NOMO-1 treated with DMSO at 0.1 percent for 48 hours (cell line): ENCODE measurements around the gene ERC2.

Experiments
- DNase-seq: peaks from one replicate; lab custom pipeline; 2025; ENCODE audit not compliant: unreplicated experiment; lab: John Stamatoyannopoulos, UW

Gene ERC2

DNA sequence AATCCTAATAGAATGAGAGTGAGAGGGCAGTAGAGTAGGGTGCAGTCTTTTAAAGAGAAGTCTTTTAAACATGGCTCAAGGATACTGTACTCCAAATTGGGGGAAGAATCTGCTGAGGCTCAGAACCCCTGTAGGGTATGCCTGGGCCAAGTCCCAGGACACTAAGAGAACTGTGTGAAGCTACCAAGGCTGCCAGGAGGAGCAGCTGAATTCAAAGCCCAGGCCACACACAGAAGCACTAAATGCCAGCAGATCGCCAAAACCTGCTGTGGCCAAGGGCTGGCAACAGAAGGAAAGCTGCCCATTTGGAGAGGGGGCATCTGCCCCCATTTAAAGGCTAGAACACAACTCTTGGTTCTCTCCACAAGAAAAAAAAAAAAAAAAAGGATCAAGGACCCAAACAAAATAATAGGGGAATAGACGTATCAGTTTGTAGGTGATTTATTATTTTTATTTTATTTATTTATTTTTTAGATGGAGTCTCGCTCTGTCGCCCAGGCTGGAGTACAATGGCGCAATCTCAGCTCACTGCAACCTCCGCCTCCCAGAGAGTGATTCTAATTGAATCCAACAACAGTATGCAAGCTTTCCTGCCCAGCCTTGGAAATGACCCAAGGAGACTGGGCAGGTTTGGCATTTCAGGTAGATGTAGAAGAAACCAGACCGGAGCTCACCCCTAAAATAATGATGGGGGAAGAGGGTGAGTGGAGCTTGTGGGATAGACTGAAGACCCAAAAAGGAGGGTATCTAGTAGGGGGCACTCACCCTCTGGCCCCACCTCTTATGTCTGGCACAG, 702.2 kb downstream of the ERC2 start:
- no peak for DNase-seq

DNA sequence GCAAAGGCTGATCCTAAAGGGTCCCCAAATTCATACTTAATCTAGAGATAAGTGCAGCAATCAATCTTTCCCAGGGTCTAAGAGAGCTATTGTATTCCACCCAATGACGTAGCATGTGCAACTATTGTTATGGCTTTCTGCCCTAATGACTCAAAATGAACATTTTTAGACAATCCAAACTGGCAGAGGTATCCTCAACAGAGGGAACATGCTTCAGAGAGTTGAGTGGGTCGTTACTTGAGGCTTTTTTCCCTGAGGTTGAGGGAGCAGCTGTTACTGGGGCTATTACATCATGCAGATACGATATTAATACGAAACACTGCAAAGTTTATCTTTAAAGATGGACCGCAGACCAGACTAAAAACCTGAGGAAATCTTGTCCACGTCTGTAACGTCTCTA, 702.9 kb downstream of the ERC2 start:
- DNase-seq: no peak

DNA sequence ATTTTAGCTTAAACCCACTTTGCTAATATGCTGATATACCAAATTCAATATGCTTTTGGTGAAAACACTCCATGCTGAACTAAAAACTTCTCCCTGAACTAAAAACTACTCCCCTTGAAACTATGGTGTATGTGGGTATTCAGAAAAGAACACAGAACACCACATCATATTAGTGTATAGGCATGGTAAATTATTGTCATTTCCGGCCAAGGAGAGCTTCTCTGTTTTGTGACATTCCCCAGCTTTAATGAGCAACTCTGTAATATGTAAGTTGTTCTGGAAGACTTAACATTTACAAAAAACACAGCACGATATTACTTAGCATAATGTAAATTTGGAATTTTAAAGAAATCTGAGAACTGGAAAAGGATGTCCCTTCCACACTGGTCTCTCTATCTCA, 711.3 kb downstream of the ERC2 start:
- DNase-seq: no peak

DNA sequence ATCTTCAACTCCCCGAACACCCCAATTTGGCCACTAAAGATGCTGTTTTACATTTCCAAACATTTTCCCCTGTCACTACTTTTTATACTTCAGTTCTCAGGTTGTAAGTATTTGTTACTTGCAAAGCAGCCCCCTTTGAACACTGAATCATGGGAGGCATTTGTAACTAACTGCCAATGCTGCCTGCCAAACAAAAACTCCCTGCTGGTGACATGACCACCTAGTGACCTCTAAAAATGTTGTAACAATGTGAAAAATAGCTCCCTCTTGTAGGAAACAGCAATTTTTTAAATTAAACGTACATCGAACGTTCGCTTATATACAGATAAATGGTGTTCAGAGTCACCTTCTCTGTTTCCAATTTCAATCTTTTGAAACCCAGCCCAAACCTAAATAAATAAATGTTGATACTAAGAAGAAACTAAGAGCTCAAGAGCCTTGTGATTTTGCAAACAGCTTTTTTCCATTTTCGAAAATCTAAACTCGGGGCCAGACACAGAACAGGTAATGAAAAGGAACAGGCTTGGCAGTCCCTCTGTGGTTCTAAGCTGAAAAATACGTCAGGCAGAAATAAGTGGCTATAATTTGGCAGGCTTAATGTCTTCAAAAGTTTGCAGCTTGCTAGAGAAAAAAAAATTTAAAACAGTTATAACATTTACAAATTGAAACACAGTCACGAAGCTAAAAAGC, 712.6 kb downstream of the ERC2 start:
- no peak for DNase-seq

DNA sequence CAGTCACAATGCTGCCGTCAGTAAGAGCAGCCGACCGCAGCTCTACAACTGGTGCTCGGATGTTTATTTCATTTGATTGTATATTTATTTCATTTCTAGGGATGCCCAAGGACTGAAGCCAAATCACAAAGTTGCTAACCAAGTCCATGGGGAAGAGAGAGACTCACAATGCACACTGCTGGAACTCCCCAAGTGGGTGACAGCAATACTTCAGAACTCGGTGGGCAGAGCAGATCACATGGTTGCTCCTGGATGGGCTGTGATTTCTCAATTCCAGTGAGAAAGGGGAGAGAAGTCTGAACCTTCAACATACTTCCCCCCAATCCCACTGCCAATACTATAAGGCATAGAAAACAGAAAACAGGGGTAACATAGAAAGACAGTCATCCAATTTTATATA, 715.4 kb downstream of the ERC2 start:
- no peak for DNase-seq

DNA sequence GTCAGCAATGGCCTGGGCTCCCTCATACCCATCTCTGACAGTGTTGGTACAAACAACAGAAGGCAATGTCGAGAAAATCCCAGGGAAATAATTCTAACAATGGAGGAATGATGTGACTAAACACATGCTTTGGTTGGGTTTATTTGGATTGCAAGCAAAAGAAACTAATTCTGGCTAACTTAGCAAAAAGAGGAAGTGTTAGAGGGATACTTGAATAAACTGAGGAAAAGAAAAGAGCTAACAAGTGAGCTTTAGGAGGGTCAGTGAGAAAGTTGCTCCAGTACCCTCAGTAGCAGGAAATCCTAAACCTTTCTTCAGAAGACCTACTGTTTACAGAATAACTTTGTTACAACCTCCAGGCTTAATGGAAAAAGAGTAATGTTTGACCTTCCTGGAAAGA, 716.5 kb downstream of the ERC2 start:
- DNase-seq: no peak

DNA sequence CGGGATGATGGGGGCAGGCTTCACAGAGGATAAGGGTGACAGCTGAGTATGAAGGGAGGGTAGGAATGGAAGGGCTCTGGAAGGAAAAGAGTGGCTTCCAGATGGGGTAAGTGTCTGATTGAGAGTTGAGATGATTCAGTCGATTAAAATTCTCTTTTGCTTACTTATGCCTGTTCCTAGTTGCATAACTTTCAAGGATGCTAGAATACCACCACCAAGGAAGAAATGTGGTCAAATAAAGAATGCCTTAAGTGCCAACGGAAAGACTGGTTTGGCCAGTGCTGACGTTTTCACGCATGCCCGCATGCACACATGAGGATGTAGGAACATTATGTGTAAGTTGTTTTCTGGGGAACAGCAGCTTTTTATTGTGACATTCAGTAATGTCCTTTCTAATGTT, 717.7 kb downstream of the ERC2 start:
- no peak for DNase-seq

DNA sequence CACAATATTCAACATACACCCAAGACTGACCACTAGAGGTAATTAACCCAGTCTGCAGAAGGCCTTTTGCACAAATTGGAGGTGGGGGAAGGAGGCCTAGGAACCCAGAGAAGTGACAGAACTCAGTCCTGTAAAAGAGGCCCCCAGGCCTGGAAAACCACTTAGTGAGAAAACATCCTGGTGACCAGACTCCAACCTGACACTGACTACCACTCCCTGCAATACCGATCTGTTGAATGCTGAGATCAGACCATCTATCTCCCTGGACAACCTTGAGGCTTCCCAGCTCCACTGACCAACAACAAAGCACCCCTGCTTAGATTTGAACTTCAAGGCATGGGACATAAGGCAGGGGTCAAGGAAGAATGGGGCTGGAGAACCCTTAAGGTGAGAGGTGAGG, 719.2 kb downstream of the ERC2 start:
- DNase-seq: no peak

DNA sequence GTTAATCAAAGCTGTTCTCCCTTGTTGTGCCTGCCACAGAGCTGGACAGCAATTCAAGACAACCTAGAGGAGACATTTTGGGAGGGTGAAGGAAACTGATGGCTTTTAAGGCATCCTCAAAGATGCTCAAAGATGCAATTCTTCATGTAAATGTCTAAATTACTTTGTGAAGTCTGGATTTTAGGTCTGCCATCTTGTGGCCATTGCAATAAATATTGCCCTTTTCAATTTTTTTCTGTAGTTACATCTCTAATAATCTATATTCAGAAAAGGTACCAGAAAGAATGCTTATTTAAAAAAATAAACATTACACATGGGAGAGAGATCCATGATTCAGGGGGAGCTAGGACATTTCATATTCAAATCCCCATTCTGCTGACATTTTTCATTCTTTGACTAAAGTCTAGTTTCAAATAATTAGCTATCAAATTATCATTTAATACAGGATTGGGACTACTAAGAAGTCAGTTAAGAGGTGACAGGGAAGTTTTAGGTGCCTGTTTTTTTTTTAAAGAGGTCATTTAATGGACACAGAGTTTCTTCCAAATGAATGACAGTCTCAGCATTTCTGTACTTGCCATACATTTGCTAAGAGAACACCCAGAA, 721.4 kb downstream of the ERC2 start:
- no peak for DNase-seq

DNA sequence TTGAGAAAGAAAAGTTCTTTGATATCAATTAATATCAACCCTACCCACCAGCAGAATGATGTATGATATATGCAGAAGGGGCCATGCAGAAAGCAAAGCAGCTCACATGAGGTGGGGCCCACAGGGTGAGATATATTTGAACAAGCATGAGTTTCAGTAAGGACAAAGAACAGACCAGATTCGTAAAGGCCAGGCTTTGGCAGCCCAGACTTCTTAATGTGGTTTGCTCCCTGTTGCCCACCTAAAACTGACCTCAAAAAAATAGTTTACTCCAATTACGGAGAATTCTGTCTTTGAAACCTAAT, 725.5 kb downstream of the ERC2 start:
- DNase-seq: no peak

DNA sequence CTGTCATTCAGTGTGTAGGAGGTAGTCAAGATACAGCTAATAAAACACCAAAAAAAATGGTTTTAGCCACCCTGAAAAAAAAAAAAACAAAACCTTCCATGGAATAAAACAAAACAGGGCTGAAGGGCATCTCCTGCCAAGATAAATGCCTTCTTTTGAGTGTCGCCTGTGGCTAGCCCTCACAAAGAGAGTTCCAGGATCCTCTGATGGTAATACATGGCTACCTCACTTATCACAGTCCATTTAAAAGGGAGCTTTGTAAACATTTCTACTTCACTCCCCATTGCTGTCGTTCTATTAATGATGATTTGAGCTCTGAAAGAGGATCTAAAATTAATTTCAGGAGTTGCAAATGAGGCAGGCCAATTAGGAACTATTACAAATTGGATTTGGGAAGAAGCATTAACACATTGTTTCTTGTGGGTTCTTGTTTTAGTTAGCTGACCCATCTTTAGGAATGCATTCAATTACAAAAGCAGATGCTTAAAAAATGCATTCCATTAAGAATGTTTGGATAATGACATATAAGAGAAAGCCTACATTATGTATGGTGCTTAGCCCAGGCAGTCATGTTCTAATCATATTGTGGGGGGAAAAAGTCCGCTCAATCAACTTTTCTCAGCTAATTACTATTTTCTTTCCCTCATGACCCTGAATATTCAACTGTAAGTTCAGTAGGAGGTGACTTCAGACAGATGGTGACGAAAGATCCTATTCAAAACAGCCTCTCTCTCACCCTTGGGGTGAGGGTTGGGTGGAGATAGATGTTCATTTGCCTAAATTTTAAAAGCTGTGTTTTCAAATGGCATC, 726.0 kb downstream of the ERC2 start:
- no peak for DNase-seq

DNA sequence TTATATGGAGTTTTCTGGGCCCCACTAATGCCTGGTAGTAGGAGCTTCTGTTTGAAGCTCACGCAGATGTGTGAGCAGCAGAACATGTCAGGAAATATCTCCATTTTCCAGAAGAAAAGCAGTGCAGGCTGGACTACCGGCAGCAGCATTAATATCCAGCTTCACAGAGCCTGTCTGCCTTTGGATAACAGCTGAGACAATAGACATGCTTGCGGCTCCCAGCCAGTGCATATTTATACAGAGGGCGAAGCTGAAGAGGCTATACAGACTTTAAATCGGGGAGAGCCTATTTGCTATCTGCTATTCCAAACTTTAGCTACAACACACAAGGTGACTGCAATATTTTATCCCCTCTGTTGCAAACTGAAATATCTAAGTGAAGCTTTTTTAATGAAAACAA, 731.1 kb downstream of the ERC2 start:
- no peak for DNase-seq

DNA sequence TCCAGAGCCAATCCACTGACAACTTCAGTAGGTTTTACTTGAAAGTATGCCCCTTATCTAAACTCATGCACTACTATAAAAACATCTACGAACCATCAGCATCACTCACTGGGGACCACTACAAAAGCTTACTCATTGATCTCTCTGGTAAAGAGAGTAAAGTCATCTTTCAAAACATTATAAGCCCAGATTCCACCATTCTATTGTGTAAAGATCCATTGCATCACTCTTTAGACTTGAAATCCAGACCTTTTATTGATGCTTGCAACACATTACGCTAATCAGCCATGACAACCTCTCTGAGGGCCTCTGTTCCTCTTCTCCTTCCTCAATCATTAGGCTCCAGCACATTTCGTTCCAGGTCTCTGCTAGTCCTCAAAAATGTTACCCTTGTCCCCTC, 732.3 kb downstream of the ERC2 start:
- peak; percentile 86 for DNase-seq

DNA sequence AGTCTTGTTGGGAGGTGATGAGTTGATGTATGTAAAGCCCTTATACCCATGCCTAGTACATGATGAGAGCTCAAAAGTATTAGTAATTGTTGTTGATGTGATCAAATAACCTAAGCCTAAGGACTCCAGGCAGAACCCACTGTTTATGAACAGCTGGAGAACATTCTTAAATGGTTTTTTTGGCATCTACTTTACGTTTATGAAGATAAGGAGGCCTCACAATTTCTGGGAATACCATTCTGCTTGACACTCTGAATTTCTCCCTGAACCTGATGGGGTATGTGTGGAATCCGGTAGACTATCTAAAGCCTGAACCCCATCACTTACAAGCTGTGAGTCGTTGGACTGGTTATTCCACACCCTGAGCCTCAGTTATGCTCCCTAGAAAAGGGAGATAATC, 736.5 kb downstream of the ERC2 start:
- DNase-seq: no peak

DNA sequence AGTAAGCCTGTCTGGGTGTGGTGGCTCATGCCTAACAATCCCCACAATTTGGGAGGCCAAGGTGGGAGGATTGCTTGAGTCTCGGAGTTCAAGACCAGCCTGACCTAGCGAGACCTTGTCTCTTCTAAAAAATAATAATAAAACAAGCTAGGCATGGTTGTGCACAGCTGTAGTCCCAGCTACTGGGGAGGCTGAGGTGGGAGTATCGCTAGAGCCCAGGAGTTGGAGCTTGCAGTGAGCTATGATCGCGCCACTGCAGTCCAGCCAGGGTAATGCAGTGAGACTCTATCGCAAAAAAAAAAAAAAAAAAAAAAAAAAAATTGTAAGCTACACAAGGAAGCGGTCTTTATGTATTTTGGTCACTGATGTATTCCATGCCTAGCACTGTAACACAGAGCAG, 738.7 kb downstream of the ERC2 start:
- DNase-seq: no peak

DNA sequence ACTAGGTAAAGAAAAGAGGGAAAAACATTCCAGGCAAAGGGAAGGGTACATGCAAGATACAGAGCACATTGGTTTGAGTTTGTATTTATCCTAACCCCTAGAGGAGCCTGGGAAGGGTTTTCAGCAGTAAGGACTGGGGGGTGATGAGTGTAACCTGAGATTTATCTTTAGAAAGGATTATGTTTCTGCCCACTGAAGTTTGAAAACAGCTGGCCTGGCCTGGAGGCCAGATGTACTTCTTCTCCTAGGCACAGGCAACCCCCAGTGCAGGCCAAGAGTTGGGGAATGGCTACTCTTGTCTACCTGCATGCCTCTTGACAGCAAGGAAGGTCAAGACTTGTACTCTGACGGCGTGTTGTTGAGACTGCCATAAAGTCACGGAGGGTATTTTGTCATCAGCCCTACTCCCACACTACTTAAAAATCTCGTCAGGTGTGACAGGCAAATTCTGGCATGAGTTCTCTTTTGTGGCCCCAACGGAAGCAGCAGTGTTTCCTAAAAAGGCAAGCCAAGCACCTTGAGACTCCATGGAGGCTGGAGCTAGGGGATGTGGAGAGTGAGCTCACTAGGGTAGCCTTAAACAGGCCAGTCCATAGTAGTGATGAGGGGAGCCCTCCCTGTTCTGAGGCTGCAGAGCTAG, 739.7 kb downstream of the ERC2 start:
- DNase-seq: no peak

DNA sequence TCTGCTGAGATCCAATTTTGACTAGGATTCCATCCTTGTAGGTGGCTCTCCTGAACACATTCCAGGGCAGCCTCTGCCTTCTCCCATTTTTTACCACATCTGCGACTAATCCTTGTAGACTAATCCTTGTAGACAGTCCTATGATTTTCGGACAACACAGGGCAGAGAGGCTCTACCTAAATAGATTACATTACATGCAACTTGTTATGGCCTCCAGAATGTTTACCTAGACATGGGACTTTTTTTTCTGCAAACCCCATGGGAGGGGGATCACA, 741.8 kb downstream of the ERC2 start:
- DNase-seq: no peak

DNA sequence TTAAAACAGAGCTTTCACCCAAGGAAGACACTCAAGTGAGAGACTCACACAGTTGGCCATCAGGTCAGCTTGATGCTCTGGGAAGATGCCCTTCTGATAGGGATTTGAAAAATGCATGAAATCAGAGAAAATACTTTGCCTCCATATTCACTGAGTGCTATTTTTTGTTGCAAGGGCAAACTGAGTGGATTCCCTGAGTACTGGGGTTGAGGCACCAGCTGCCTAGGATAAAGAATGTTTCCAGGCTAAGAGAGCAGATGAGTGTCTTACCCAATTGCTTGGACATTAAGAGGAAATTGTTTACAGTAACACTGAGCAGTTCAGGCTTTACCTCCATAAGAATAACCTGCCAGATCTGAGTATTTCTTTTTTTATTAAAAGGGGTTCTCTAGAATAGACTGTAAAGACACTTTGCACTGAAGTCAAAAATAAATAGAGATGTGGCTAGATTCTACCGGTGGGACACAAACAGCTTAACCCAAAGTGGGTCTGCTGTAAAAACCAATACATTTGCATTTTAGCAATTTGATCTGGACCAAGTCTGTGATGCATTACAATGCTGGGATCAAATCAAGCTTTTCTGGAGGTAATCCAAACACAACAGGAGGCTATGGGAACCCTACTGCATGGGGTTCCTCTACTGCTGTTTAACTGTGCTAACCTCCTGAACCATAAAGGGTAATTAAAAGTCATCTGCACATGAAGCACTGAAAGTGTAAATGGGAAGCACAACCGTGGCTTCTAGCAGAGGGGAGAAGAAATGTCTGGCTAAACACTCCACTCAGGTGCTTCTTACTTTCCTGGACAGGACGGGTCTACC, 742.4 kb downstream of the ERC2 start:
- peak; percentile 3 for DNase-seq

DNA sequence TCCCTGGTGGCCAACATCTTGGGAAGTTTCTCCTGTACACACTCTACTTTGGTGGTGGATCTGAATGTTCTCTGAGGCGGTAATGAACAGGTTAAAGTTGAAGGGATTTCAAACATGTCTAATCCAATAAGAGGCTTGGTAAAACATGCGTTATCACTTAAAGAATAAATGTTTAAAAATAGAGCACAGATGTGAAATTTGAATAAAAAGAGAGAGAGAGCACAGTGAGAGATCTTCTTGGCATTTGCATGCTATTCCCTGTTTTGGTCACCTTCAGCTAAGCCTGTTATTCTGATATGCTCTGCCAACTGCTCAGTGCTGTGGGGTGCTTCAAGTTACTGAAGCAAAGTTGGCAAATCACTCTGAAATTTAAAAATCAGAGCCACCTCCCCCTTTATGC, 743.4 kb downstream of the ERC2 start:
- DNase-seq: no peak

DNA sequence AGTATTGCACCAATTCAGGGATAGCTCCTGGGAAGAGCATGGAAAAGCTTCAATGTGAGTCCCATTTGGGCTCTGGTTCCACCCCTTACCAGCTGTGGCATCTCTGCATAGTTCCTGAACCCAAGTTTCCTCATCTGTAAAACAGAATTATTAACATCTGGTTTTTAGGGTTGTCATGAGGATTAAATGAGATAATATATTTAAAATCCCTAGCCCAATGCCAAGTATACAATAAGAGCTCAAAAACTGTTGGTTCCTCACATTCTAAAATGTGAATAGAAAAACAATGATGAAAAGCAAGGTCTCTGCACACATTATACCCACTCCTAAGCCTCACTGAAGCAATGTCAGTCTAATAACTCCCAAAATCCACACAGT, 743.9 kb downstream of the ERC2 start:
- DNase-seq: no peak
